A549 (cell line): Measurements from ENCODE around the gene CDH4. TPM values are rescaled to one million over a fixed set of nuclear protein-coding genes. Genes with fewer than 3 reads are reported as not detected.

Experiments
- ATAC-seq, 2 experiments: fragments of 200-7000 bp in 1 of 2; fragments of >200 bp in 1 of 2; cut with Nextera tagmentation in 1 of 2; cut with Tn5 transposase in 1 of 2; 3 replicates each; pipeline versions ENCODE4 v1.8.0 to v1.9.1; 2018 to 2020; ENCODE audit warnings: mild to moderate bottlenecking in 1 of 2, moderate library complexity in 1 of 2
- CTCF ChIA-PET: fragments of 300-600 bp; sonication (Branson Sonifier 250); formaldehyde crosslinking; extraction: SDS; loops from one replicate; lab custom pipeline; 2021; ENCODE audit warnings: antibody characterized with exemption, inconsistent platforms; lab: Yijun Ruan, JAX
- POLR2A ChIA-PET: fragments of 350-600 bp; formaldehyde crosslinking; extraction: SDS; loops from one replicate; lab custom pipeline; 2021; ENCODE audit warnings: antibody characterized with exemption, inconsistent platforms; lab: Yijun Ruan, JAX
- DNase-seq, 2 experiments: peaks; one replicate each; pipeline versions ENCODE4 v3.0.0 to v3.0.0-alpha.2; 2011 to 2016; ENCODE audit warnings: low read depth in 1 of 2, low spot score in 1 of 2
- FAIRE-seq: peaks from 2 replicates; lab custom pipeline; 2011; peaks lifted over from hg19 to GRCh38; lab: Jason Lieb, UNC
- H3K27ac ChIP-seq, 2 experiments: fragments of >200 bp; sonication (Bioruptor Twin); formaldehyde crosslinking; 3 replicates each; pipeline ENCODE4 v1.5.1; 2016 to 2017
- H3K4me1 ChIP-seq: fragments of >200 bp; sonication (Bioruptor Twin); formaldehyde crosslinking; 3 replicates; pipeline ENCODE4 v1.6.1; 2016
- H3K4me2 ChIP-seq: fragments of >200 bp; sonication (Bioruptor Twin); formaldehyde crosslinking; 3 replicates; pipeline ENCODE4 v1.6.1; 2016
- H3K4me3 ChIP-seq: fragments of >200 bp; sonication (Bioruptor Twin); formaldehyde crosslinking; 3 replicates; pipeline ENCODE4 v1.5.1; 2016
- H3K9me3 ChIP-seq: fragments of >200 bp; sonication (Bioruptor Twin); formaldehyde crosslinking; 3 replicates; pipeline ENCODE4 v1.6.1; 2016
- CBX8 ChIP-seq: fragments of 200-600 bp; sonication (generic); IDR thresholded peaks from 2 replicates; pipeline ENCODE4 v1.6.1; 2016
- CHD4 ChIP-seq: fragments of 200-600 bp; sonication (generic); IDR thresholded peaks from 2 replicates; pipeline ENCODE4 v1.6.1; 2016; ENCODE audit warnings: antibody characterized with exemption, mild to moderate bottlenecking, borderline replicate concordance
- FOSB ChIP-seq: fragments of 250-450 bp; sonication (Bioruptor Pico); IDR thresholded peaks from 2 replicates; pipeline ENCODE4 v1.5.0; 2020; ENCODE audit warnings: mild to moderate bottlenecking, moderate library complexity
- FOSL2 ChIP-seq, 2 experiments: fragments of 450-650 bp in 1 of 2; fragments of >200 bp in 1 of 2; sonication (Bioruptor Twin) in 1 of 2; formaldehyde crosslinking; IDR thresholded peaks; 2 replicates each; pipeline versions ENCODE4 v1.5.0 to v1.6.1; 2016 to 2020; ENCODE audit warnings: mild to moderate bottlenecking in 1 of 2, moderate library complexity in 1 of 2
- FOXS1 ChIP-seq: fragments of 250-450 bp; sonication (Bioruptor Pico); IDR thresholded peaks from 2 replicates; pipeline ENCODE4 v1.5.0; 2020; ENCODE audit warnings: mild to moderate bottlenecking, moderate library complexity
- HOXA7 ChIP-seq: fragments of 250-450 bp; sonication (Bioruptor Pico); IDR thresholded peaks from 2 replicates; pipeline ENCODE4 v1.5.0; 2020; ENCODE audit warnings: mild to moderate bottlenecking, moderate library complexity
- HOXB5 ChIP-seq: fragments of 250-450 bp; sonication (Bioruptor Pico); IDR thresholded peaks from 2 replicates; pipeline ENCODE4 v1.5.0; 2020; ENCODE audit warnings: mild to moderate bottlenecking, moderate library complexity
- KDM1A ChIP-seq: fragments of 200-600 bp; sonication (generic); IDR thresholded peaks from 2 replicates; pipeline ENCODE4 v1.6.1; 2016; ENCODE audit warnings: low read depth, mild to moderate bottlenecking
- NPAS2 ChIP-seq: fragments of 250-450 bp; sonication (Bioruptor Pico); IDR thresholded peaks from 2 replicates; pipeline ENCODE4 v1.8.0; 2022; ENCODE audit warnings: mild to moderate bottlenecking, moderate library complexity, borderline replicate concordance
- NR3C1 ChIP-seq: fragments of >200 bp; sonication (Bioruptor Twin); formaldehyde crosslinking; IDR thresholded peaks from 3 replicates; pipeline ENCODE4 v1.6.1; 2017
- POLR2AphosphoS2 ChIP-seq: conservative IDR thresholded peaks from 2 replicates; pipeline ENCODE4 v1.6.1; 2012; ENCODE audit warnings: low read length, improper control_type of control experiment, inconsistent platforms
- RAD21 ChIP-seq, 2 experiments: fragments of >200 bp in 1 of 2; sonication (Bioruptor Twin) in 1 of 2; formaldehyde crosslinking in 1 of 2; IDR thresholded peaks in 1 of 2; conservative IDR thresholded peaks in 1 of 2; 2 replicates in 1 of 2; 3 replicates in 1 of 2; pipeline ENCODE4 v1.6.1; 2012 to 2018; ENCODE audit warnings: inconsistent platforms in 1 of 2
- RFX5 ChIP-seq: fragments of 450-650 bp; IDR thresholded peaks from 2 replicates; pipeline ENCODE4 v1.7.1; 2014; ENCODE audit warnings: antibody characterized with exemption, mild to moderate bottlenecking, moderate library complexity
- RNF2 ChIP-seq: fragments of 200-600 bp; sonication (generic); IDR thresholded peaks from 2 replicates; pipeline ENCODE4 v1.6.1; 2016; ENCODE audit warnings: low read depth, mild to moderate bottlenecking, antibody characterized with exemption, moderate library complexity, borderline replicate concordance
- SREBF2 ChIP-seq: fragments of 450-650 bp; IDR thresholded peaks from 2 replicates; pipeline ENCODE4 v1.6.1; 2014; ENCODE audit warnings: mild to moderate bottlenecking, moderate library complexity
- TFCP2L1 ChIP-seq: fragments of 250-450 bp; sonication (Bioruptor Pico); IDR thresholded peaks from 2 replicates; pipeline ENCODE4 v1.5.0; 2021; ENCODE audit warnings: mild to moderate bottlenecking
- TP53 ChIP-seq: fragments of 250-450 bp; sonication (Bioruptor Pico); IDR thresholded peaks from 2 replicates; pipeline ENCODE4 v1.5.0; 2021; ENCODE audit warnings: mild to moderate bottlenecking, moderate library complexity
- ZC3H11A ChIP-seq: fragments of 450-650 bp; IDR thresholded peaks from 2 replicates; pipeline ENCODE4 v1.6.1; 2014; ENCODE audit warnings: antibody characterized with exemption, mild to moderate bottlenecking
- ZNF302 ChIP-seq: fragments of 250-450 bp; sonication (Bioruptor Pico); IDR thresholded peaks from 2 replicates; pipeline ENCODE4 v1.9.0; 2021; ENCODE audit warnings: inconsistent platforms, mild to moderate bottlenecking, moderate library complexity
- ZSCAN20 ChIP-seq: fragments of 250-450 bp; sonication (Bioruptor Pico); IDR thresholded peaks from 2 replicates; pipeline ENCODE4 v1.8.0; 2022; ENCODE audit warnings: mild to moderate bottlenecking, moderate library complexity
- WGBS: methylation state at CpG from one replicate; pipeline ENCODE4 v1.1.6; 2017; ENCODE audit errors: missing lambda C conversion rate; 5-methylcytosine and 5-hydroxymethylcytosine counted together
- polyA plus RNA-seq, 4 experiments: library from polyadenylated mRNA; depleted of rRNA in 3 of 4; stranded (reverse); fragments of >200 nt; fragmentation: RNase III in 1 of 4; extraction: RNeasy Plus Mini Kit Qiagen cat#74134 plus additional on column Dnase treatment in 1 of 4; gene quantifications; 2 replicates in 3 of 4; 3 replicates in 1 of 4; pipeline ENCODE4 v1.2.3, GENCODE V29; 2011 to 2017
- TF ChIP-seq, protein P1 (sequence below): fragments of 450-650 bp; IDR thresholded peaks from 2 replicates; pipeline ENCODE4 v1.6.1; 2014; ENCODE audit warnings: antibody characterized with exemption
- TF ChIP-seq, protein P2 (sequence below): fragments of 150-350 bp; IDR thresholded peaks from 2 replicates; pipeline ENCODE4 v1.6.1; 2014; ENCODE audit warnings: low read depth, mild to moderate bottlenecking, low read length

CDH4 gene
- polyA plus RNA-seq, 2 of the 4 experiments (the other 2 are of a cell fraction), result 3.4 to 10.3 TPM

DNA sequence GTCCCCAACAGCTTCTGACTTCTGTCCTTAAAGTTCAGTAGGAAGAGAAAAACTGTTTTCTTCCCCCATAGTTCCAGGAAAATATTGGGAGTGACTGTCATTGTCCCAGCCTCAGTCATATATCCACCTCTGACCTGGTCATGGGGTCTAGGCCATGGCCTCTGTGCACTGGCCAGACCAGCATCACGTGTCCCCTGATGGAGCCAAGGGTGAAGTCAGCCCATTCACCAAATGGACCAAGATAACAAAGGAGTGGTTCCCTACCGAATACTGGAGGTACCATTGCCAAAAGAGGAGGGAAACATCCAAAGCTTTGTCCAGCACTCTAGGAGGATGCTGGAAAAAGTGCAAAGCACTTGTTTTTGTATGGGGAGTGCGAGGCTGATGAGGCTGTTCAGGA lies 418.2 kb downstream of the CDH4 start:
- 25% methylated on average over 3 of the region's 3 CpGs for whole genome bisulfite sequencing
- Histone ChIP-seq H3K27ac (no peak overlapping the region), H3K4me2 (no peak overlapping the region), H3K9me3 (no peaks in the 10 kb centered on the region)
- ChIA-PET CTCF (no interaction called here), POLR2A (no interaction called here)
- TF ChIP-seq ZC3H11A (no peak), RNF2 (no peak)
- TF ChIP-seq, all 56 proteins: peak for 0
- FAIRE-seq, result no peak
- no peak for DNase-seq
- ATAC-seq, result no peak
- Histone ChIP-seq H3K4me1 (no peaks in the 10 kb centered on the region), H3K4me3 (no peak overlapping the region)

DNA sequence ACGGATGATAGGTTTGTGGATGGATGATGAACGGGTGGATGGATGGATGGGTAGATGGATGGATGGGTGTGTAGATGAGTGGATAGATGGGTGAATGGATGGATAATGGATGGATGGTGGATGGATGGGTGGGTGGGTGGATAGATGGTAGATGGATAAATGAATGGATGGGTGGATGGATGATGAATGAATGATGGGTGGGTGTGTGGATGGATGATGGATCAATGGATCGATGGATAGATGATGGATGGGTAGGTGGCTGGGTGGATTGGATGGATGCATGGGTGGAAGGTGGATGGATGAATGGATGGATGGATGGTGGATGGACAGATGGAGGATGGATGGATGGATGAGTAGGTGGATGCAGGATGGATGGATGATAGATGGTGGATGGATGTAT lies 419.5 kb downstream of the CDH4 start:
- Histone ChIP-seq H3K4me2 (no peak overlapping the region), H3K4me1 (no peaks in the 10 kb centered on the region), H3K4me3 (no peak overlapping the region), H3K9me3 (no peaks in the 10 kb centered on the region), H3K27ac (no peak overlapping the region)
- TF ChIP-seq ZNF302 (CRISPR knock-in tag), result no peak
- TF ChIP-seq ZSCAN20 (CRISPR knock-in tag), result no peak
- TF ChIP-seq RAD21 (conservative IDR thresholded peaks at IDR 0.05 in 1 of 2, IDR thresholded peaks at IDR 0.05 in 1 of 2), result no peak
- TF ChIP-seq, protein P1, sequence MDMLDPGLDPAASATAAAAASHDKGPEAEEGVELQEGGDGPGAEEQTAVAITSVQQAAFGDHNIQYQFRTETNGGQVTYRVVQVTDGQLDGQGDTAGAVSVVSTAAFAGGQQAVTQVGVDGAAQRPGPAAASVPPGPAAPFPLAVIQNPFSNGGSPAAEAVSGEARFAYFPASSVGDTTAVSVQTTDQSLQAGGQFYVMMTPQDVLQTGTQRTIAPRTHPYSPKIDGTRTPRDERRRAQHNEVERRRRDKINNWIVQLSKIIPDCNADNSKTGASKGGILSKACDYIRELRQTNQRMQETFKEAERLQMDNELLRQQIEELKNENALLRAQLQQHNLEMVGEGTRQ, result no peak
- ChIA-PET POLR2A (no interaction called here), CTCF (no interaction called here)
- DNase-seq (no peak), ATAC-seq (no peak), FAIRE-seq (no peak)
- 94% methylated on average over 3 of the region's 3 CpGs for WGBS

DNA sequence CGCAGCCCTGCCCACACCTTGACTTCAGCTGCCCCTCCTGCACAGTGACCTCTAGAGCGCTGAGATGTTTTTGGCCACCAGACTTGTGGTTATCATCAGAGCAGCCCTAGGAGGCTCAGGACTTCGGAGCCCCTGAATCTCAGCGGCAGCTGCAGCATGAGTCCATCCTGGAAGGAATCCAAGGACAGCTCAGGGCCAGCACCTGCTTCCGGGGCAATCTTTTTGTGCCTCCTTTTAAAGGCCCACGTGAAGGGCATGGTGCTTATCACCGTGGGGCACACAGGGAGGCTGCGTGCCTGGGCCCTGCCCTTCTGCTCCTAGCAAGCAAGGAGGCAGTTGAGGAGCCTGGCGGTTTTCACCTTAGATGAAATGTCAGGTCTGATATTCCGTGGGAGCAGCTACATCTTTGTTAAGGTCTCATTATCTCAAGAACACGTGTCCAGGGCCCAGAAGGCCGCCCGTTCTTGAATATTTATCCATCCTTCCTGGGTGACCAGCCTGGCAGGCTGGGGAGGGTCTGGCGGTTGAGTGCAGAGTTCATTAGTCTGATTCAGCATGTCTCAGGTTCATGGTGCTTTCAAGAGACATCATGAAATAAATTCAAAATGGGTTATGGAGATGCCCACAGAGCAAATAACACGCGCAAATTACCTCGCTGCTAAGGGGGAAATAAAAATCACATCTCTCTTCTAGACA lies 421.2 kb downstream of the CDH4 start:
- FAIRE-seq (no peak), ATAC-seq (no peak), DNase-seq (no peak)
- Histone ChIP-seq H3K9me3 (no peaks in the 10 kb centered on the region), H3K4me2 (no peak overlapping the region), H3K27ac (no peak overlapping the region)
- no peak for TF ChIP-seq KDM1A
- TF ChIP-seq, all 56 proteins: peak for 0
- Histone ChIP-seq H3K4me3 (no peak overlapping the region), H3K4me1 (no peaks in the 10 kb centered on the region)
- POLR2A ChIA-PET, result no interaction called here
- WGBS, result 74% methylated on average over 17 of the region's 17 CpGs
- CTCF ChIA-PET, result no interaction called here

DNA sequence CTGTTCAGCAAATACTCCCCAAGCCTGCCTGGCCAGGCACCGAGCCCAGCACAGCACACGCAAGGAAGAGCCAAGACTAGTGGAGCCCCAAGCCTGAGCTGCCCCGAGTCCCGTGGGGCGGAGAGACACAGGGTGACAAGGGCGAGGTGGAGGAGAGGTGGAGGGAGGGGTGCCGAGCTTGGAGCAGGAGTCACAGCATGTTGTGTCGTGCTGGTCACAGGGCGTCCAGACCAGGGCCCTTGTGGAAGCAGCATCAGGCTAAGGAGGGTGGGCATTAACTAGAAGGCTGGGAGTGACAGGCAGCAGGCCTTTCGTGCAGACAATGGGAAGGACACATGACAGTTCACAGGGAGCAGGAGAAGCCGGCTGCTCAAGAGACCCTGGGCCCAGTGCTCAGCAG lies 422.1 kb downstream of the CDH4 start:
- 74% methylated on average over 11 of the region's 11 CpGs for WGBS
- POLR2A ChIA-PET, result no interaction called here
- no peak overlapping the region for H3K27ac ChIP-seq
- no peak overlapping the region for H3K4me3 ChIP-seq
- ATAC-seq (no peak), FAIRE-seq (no peak), DNase-seq (no peak)
- H3K4me1 ChIP-seq, result no peaks in the 10 kb centered on the region
- CTCF ChIA-PET, result no interaction called here
- H3K9me3 ChIP-seq, result no peaks in the 10 kb centered on the region
- TF ChIP-seq, protein P2, sequence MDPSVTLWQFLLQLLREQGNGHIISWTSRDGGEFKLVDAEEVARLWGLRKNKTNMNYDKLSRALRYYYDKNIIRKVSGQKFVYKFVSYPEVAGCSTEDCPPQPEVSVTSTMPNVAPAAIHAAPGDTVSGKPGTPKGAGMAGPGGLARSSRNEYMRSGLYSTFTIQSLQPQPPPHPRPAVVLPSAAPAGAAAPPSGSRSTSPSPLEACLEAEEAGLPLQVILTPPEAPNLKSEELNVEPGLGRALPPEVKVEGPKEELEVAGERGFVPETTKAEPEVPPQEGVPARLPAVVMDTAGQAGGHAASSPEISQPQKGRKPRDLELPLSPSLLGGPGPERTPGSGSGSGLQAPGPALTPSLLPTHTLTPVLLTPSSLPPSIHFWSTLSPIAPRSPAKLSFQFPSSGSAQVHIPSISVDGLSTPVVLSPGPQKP, result no peak
- TF ChIP-seq SREBF2 (no peak), HOXB5 (CRISPR knock-in tag) (no peak), FOSL2 (IDR thresholded peaks at IDR 0.05) (no peak), FOSL2 (CRISPR knock-in tag; IDR thresholded peaks at IDR 0.05) (no peak), TP53 (CRISPR knock-in tag) (no peak), TFCP2L1 (no peak)
- H3K4me2 ChIP-seq, result no peak overlapping the region

DNA sequence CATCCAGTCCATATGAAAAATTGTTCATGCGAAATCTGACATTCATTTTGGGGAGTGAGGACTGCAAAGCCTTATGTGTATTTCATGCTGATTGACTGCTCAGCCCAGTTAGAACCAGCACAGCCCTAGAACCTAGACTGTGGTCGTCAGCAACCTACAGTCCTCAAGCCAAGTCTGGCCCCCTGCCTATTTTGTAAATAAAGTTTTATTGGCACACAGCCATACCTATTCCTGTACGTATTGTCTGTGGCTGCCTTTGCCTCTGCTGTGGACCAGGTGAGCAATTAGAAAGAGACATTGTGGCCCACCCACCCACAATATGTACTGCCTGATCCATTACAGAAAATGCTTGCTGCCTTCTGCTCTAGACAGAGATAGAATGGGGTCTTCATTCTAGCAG lies 422.6 kb downstream of the CDH4 start:
- TF ChIP-seq NPAS2 (CRISPR knock-in tag) (no peak), POLR2AphosphoS2 (no peak), FOSB (CRISPR knock-in tag) (no peak), CBX8 (no peak), NR3C1 (no peak), SREBF2 (no peak), CHD4 (no peak), HOXA7 (CRISPR knock-in tag) (no peak), TFCP2L1 (no peak), RFX5 (no peak), FOXS1 (CRISPR knock-in tag) (no peak)
- TF ChIP-seq, all 56 proteins: peak for 0
- no peak overlapping the region for H3K4me3 ChIP-seq
- CTCF ChIA-PET, result no interaction called here
- no peak overlapping the region for H3K27ac ChIP-seq
- no peaks in the 10 kb centered on the region for H3K4me1 ChIP-seq
- no peak overlapping the region for H3K4me2 ChIP-seq
- 61% methylated on average over 3 of the region's 3 CpGs for WGBS
- no peaks in the 10 kb centered on the region for H3K9me3 ChIP-seq
- ATAC-seq, result no peak
- DNase-seq, result no peak
- FAIRE-seq, result no peak
- POLR2A ChIA-PET, result no interaction called here
